ENCODE measurements around the gene PIK3R1.

GRCh38 chr5:68320413-68320986 is 104.9 kb downstream of the PIK3R1 start:
- TF ChIP-seq, protein P1, sequence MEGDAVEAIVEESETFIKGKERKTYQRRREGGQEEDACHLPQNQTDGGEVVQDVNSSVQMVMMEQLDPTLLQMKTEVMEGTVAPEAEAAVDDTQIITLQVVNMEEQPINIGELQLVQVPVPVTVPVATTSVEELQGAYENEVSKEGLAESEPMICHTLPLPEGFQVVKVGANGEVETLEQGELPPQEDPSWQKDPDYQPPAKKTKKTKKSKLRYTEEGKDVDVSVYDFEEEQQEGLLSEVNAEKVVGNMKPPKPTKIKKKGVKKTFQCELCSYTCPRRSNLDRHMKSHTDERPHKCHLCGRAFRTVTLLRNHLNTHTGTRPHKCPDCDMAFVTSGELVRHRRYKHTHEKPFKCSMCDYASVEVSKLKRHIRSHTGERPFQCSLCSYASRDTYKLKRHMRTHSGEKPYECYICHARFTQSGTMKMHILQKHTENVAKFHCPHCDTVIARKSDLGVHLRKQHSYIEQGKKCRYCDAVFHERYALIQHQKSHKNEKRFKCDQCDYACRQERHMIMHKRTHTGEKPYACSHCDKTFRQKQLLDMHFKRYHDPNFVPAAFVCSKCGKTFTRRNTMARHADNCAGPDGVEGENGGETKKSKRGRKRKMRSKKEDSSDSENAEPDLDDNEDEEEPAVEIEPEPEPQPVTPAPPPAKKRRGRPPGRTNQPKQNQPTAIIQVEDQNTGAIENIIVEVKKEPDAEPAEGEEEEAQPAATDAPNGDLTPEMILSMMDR (IDR thresholded peaks at IDR 0.05; ENCODE audit: low read depth, low read length, poor library complexity, severe bottlenecking): no peak
- TF ChIP-seq EZH2phosphoT487 (IDR thresholded peaks at IDR 0.05; ENCODE audit: borderline replicate concordance, low read length): no peak
